HEK293T (cell line): Measurements from ENCODE around the gene SNCAIP.

Experiments used
- CTCF ChIA-PET: fragments of 350-600 bp; formaldehyde crosslinking; extraction: SDS; loops from one replicate; lab custom pipeline; 2021; ENCODE audit warnings: antibody characterized with exemption, inconsistent platforms; lab: Yijun Ruan, JAX
- POLR2A ChIA-PET: fragments of 350-600 bp; formaldehyde crosslinking; extraction: SDS; loops from one replicate; lab custom pipeline; 2020; ENCODE audit warnings: antibody characterized with exemption, inconsistent platforms; lab: Yijun Ruan, JAX
- DNase-seq: peaks from one replicate; pipeline ENCODE4 v3.0.0; 2012; ENCODE audit warnings: mixed read lengths; ENCODE audit errors: extremely low spot score
- ARNT ChIP-seq: fragments of 450-650 bp; IDR thresholded peaks from 2 replicates; pipeline ENCODE4 v1.6.1; 2017; ENCODE audit warnings: mild to moderate bottlenecking
- BHLHE40 ChIP-seq: fragments of 450-650 bp; IDR thresholded peaks from 2 replicates; pipeline ENCODE4 v1.6.1; 2016; ENCODE audit warnings: mild to moderate bottlenecking, moderate library complexity, borderline replicate concordance
- CTBP1 ChIP-seq: fragments of 450-650 bp; IDR thresholded peaks from 2 replicates; pipeline ENCODE4 v1.6.1; 2016; ENCODE audit warnings: borderline replicate concordance
- ELF4 ChIP-seq: fragments of 450-650 bp; IDR thresholded peaks from 2 replicates; pipeline ENCODE4 v1.6.1; 2017; ENCODE audit warnings: antibody characterized with exemption
- FOXA1 ChIP-seq: fragments of 450-650 bp; IDR thresholded peaks from 2 replicates; pipeline ENCODE4 v1.6.1; 2016; ENCODE audit warnings: mild to moderate bottlenecking
- FOXK2 ChIP-seq: fragments of 450-650 bp; IDR thresholded peaks from 2 replicates; pipeline ENCODE4 v1.6.1; 2016; ENCODE audit warnings: mild to moderate bottlenecking
- FOXM1 ChIP-seq: fragments of 450-650 bp; IDR thresholded peaks from 2 replicates; pipeline ENCODE4 v1.6.1; 2017; ENCODE audit warnings: mild to moderate bottlenecking, borderline replicate concordance
- HDGF ChIP-seq: fragments of 450-650 bp; IDR thresholded peaks from 2 replicates; pipeline ENCODE4 v1.6.1; 2017; ENCODE audit warnings: antibody characterized with exemption, borderline replicate concordance
- L3MBTL2 ChIP-seq: fragments of 450-650 bp; conservative IDR thresholded peaks from 2 replicates; pipeline ENCODE4 v1.6.1; 2016; ENCODE audit warnings: mild to moderate bottlenecking
- LEF1 ChIP-seq: fragments of 450-650 bp; IDR thresholded peaks from 2 replicates; pipeline ENCODE4 v1.6.1; 2017; ENCODE audit warnings: mild to moderate bottlenecking, borderline replicate concordance
- NFRKB ChIP-seq: fragments of 450-650 bp; IDR thresholded peaks from 2 replicates; pipeline ENCODE4 v1.6.1; 2016; ENCODE audit warnings: mild to moderate bottlenecking, moderate library complexity
- PKNOX1 ChIP-seq: fragments of 450-650 bp; IDR thresholded peaks from 2 replicates; pipeline ENCODE4 v1.6.1; 2016
- SP1 ChIP-seq: fragments of 450-650 bp; IDR thresholded peaks from 2 replicates; pipeline ENCODE4 v1.6.1; 2017
- SUZ12 ChIP-seq: fragments of 450-650 bp; IDR thresholded peaks from 2 replicates; pipeline ENCODE4 v1.6.1; 2016; ENCODE audit warnings: mild to moderate bottlenecking
- TARDBP ChIP-seq: fragments of 450-650 bp; IDR thresholded peaks from 2 replicates; pipeline ENCODE4 v1.6.1; 2016
- ZNF384 ChIP-seq: fragments of 450-650 bp; IDR thresholded peaks from 2 replicates; pipeline ENCODE4 v1.6.1; 2016

Gene SNCAIP

GRCh38 chr5:122447072-122447471 lies 135.0 kb downstream of the SNCAIP start:
- ChIA-PET POLR2A (no interaction called here), CTCF (no interaction called here)
- TF ChIP-seq FOXK2 (no peak), ARNT (no peak), CTBP1 (no peak), HDGF (no peak), FOXM1 (no peak), TARDBP (no peak), SUZ12 (no peak), BHLHE40 (no peak), L3MBTL2 (no peak), SP1 (no peak)
- no peak for DNase-seq

DNA sequence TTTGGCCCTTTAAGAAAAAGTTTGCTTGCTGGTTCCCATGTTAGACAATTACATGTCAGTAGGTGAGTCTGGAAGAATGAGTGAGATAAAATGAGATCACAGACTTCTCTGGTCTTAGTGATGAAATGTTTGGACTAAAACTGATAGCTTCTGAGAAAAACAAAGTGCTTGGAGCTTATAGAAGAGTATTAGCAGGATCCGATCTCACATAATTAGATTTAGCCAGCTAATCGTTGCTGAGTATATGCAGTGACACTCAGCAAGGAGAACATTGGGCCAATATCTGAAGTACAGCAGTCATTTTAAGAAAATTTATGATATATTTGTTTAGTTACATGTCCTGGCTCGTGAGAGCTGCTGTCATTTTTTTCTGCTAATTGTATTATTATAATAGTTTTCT lies 135.8 kb downstream of the SNCAIP start:
- CTCF ChIA-PET = interaction anchor here (1.5 kb wide), 1 partner anchor 11 kb away, joined by 4 read pairs; no protein-coding TSS in a partner anchor
- TF ChIP-seq FOXA1 (no peak), TARDBP (no peak), BHLHE40 (no peak), L3MBTL2 (no peak), CTBP1 (no peak), FOXK2 (no peak), SUZ12 (no peak), ZNF384 (no peak), FOXM1 (no peak), LEF1 (no peak), HDGF (no peak), PKNOX1 (no peak), SP1 (no peak), NFRKB (no peak), ARNT (no peak), ELF4 (no peak)
- no peak for DNase-seq
- POLR2A ChIA-PET = no interaction called here

- CTCF ChIA-PET = interaction anchor here (0.7 kb wide), 1 partner anchor 639 kb away, joined by 3 read pairs; no protein-coding TSS in a partner anchor
- POLR2A ChIA-PET = no interaction called here
- no peak for DNase-seq
- TF ChIP-seq SUZ12 (no peak), BHLHE40 (no peak), TARDBP (no peak), L3MBTL2 (no peak), ARNT (no peak)
These were observed 142.5 kb downstream of the SNCAIP start for GRCh38 chr5:122454541-122454940.

DNA sequence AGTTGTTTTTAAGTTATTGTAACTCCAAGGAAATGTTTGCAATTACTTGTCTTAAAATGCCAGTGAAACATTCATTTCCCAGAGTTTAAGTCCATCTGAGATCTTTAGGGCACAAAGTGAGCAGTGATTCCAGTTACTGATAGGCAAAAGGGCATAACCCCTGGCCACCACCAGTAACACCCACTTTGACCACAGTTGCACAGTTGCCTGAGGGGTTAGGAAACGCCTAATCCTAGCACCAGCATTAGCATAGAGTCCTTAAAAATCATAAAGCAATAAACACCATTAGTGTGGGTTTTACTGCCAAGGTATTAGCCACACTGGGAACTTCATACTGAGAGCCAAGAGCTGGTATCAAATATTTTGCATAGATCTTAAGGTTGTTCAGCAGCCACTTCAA lies 143.9 kb downstream of the SNCAIP start:
- DNase-seq = no peak
- ChIA-PET CTCF (interaction anchor here (0.6 kb wide), 1 partner anchor 159 kb away, joined by 3 read pairs; no protein-coding TSS in a partner anchor), POLR2A (no interaction called here)
- TF ChIP-seq LEF1 (no peak), SP1 (no peak), SUZ12 (no peak), TARDBP (no peak), ARNT (no peak), FOXM1 (no peak), PKNOX1 (no peak), NFRKB (no peak), FOXK2 (no peak), ELF4 (no peak), ZNF384 (no peak), BHLHE40 (no peak), CTBP1 (no peak), FOXA1 (no peak), L3MBTL2 (no peak), HDGF (no peak)

DNA sequence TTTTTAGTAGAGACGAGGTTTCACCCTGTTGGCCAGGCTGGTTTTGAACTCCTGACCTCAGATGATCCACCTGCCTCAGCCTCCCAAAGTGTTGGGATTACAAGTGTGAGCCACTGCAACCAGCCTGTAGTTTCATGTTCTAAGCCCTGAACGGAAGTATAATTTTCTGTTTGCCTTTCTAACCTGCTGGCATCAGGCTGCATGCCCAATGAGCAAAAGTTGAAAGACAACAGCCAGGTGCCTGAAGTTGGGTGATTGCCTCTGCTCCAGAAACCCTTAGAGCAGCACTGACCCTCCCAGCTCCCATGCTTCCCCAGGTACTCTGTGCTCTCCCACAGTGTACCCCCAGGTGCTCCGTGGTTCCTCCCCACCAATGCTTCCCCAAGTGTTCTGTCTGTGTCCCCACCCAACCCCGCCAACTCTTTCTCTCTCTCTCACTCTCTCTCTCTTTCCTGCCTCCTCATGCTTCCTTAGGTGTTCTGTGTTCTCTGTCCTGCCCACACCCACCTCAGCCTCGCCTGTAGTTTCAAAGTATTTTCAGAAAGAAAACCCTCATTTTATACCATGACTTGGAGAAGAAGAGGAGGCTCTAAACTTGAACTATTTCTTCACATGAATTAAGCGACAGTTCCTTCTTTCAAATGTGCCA lies 145.3 kb downstream of the SNCAIP start:
- no peak for DNase-seq
- ChIA-PET POLR2A (no interaction called here), CTCF (interaction anchor here (0.9 to 1.1 kb wide), 2 partner anchors 36 to 58 kb away, joined by 3 read pairs; no protein-coding TSS in a partner anchor)
- no peak for TF ChIP-seq SUZ12
- no peak for TF ChIP-seq ZNF384
- TF ChIP-seq PKNOX1 = no peak
- TF ChIP-seq FOXK2 = no peak
- TF ChIP-seq ARNT = no peak
- no peak for TF ChIP-seq NFRKB
- TF ChIP-seq SP1 = no peak
- no peak for TF ChIP-seq ELF4
- no peak for TF ChIP-seq TARDBP
- TF ChIP-seq FOXM1 = no peak
- no peak for TF ChIP-seq FOXA1
- TF ChIP-seq HDGF = no peak
- no peak for TF ChIP-seq LEF1
- no peak for TF ChIP-seq BHLHE40

GRCh38 chr5:122458278-122458872 lies 146.3 kb downstream of the SNCAIP start:
- POLR2A ChIA-PET = no interaction called here
- CTCF ChIA-PET = interaction anchor here (0.7 to 1.1 kb wide), 4 partner anchors 10 to 254 kb away, joined by 3 to 5 read pairs (median 4); no protein-coding TSS in a partner anchor
- peak; percentile 33 for DNase-seq
- TF ChIP-seq BHLHE40 (no peak), LEF1 (no peak), ZNF384 (no peak), NFRKB (no peak)
